GM12865 (cell line): ENCODE results near the gene CEP89.

Experiments used
- DNase-seq: peaks from one replicate; pipeline ENCODE4 v3.0.0; 2010; ENCODE audit warnings: low read depth
- H3K4me3 ChIP-seq: 2 replicates; pipeline ENCODE4 v1.5.1; 2011; ENCODE audit warnings: mild to moderate bottlenecking, low read depth, low read length, control low read depth
- TF ChIP-seq, protein P1 (sequence below): IDR thresholded peaks from 2 replicates; pipeline ENCODE4 v1.5.1; 2011; ENCODE audit warnings: low read length, control low read depth, low read depth, inconsistent platforms; ENCODE audit not compliant: insufficient read depth; ENCODE audit errors: missing control alignments

CEP89 gene

DNA sequence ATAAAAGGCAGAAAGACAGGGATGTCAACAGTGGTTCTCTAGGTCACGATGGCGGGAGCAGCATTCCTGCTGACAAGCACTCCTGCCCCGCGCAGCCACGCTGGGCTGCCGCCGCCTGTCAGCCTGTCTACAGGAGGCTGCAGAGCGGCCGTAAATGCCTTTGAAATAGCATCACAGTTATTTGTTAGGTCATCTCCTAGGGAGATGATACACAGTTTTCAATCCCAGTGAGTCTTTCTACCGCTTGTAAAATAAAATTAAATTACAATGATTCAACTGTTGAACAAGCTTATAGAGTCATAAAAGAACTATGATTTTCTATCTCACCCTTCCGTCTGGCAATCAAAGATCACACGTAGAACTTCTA, 94.9 kb downstream of the CEP89 start:
- no peak for DNase-seq
- TF ChIP-seq, protein P1, sequence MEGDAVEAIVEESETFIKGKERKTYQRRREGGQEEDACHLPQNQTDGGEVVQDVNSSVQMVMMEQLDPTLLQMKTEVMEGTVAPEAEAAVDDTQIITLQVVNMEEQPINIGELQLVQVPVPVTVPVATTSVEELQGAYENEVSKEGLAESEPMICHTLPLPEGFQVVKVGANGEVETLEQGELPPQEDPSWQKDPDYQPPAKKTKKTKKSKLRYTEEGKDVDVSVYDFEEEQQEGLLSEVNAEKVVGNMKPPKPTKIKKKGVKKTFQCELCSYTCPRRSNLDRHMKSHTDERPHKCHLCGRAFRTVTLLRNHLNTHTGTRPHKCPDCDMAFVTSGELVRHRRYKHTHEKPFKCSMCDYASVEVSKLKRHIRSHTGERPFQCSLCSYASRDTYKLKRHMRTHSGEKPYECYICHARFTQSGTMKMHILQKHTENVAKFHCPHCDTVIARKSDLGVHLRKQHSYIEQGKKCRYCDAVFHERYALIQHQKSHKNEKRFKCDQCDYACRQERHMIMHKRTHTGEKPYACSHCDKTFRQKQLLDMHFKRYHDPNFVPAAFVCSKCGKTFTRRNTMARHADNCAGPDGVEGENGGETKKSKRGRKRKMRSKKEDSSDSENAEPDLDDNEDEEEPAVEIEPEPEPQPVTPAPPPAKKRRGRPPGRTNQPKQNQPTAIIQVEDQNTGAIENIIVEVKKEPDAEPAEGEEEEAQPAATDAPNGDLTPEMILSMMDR = no peak
- no peak overlapping the region for H3K4me3 ChIP-seq

DNA sequence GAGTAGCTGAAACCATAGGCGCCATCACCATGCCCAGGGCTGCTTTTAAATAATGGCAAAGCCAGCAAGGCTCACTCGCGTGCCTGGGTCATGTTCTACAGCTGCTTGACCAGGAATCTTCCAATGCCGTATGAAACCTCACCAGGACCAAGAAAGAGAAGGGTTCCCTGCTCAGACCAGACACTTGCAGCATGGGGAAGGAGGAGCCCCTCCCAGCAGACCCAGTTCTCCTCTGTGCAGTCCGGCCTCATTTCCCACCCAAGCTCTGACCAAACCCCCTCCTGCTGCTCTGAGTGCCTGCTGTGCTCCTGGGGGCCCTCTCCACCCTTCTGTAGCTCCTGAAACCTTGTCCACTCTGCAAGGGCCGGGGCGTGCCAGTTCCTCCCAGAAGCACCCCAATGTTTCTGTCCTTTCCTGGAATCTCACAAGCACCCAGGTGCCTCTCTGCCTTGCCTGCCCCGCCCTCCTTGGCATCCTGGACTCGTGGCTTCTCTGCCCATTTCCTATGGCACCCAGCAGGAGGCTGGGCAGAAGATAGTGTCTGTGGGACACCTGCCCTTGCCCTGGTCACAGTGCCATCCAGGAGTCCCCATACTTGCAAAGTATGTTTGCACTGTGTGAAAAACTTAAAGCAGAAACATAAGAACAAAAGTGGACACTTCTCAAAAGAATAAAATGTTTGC, 95.4 kb downstream of the CEP89 start:
- no peak for DNase-seq
- no peak overlapping the region for H3K4me3 ChIP-seq
- TF ChIP-seq, protein P1 = no peak

DNA sequence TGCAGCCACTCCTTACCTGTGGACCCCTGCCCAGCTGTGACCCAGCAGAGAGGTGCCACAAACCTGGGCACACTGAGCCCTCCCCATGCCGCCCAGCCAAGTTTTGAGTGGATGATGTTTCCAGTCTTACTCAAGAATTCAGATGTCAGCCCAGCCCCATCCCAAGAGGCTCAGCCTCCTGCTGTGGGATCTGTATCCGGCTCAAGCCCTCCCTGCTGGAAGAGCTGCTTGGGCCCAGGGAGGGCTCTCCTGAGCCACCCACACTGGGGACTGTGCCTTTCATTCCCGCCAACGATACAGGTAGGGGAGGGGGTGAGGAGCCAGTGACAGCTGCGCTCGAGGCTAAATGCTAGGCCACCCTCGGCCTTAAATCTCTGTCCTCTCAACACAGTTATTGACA, 96.3 kb downstream of the CEP89 start:
- no peak overlapping the region for H3K4me3 ChIP-seq
- DNase-seq = no peak
- TF ChIP-seq, protein P1 = no peak

DNA sequence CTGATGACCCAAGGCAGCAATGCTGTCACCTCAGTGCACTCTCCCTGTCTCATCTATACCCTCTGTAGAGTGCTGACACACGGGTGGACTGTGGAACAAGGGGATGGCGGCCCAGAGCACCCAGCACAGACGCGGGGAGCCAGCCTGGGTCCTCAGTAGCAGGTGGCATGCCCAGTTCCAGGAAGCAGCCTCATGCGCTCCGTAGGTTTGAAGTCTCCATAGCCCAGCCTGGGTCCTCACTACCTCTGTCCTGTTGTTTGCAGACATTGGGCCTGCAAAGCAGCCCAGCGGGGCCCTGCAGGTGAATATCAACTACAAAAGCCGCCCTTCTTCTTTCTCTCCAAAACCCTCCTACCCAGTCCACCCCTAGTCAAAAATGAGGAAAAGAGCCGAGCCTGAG, 97.2 kb downstream of the CEP89 start:
- TF ChIP-seq, protein P1 = no peak

DNA sequence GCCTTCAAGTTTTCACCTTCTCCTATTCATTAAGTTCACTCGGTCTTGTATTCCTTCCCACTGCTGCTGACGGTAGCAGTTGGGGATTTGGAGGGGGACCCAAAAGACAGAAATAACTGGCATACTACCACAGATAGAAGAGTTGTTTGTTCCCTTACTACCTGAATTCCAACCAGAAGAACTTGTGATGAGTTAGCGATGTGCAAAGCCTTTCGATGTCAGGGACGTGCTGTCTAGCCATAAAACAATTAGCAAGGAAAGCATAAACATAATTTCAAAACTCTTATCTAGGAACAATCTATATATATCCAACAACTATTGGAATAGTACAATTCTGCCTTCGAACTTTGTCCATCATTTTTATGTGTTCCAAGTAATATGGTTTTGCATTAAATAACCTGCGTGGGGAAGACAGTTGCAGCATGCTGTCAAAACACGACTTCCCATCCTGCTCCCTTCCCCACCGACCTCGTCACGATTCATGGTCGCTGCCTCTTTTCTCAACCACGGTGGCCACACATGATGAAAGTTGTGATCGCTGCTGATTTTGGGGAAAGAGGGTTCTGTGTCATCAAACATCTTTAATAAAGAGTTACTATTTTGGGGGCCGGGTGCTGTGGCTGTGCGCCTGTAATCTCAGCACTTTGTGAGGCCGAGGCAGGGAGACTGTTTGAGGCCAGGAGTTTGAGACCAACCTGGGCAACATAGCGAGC, 98.4 kb downstream of the CEP89 start:
- no peak for DNase-seq
- no peak overlapping the region for H3K4me3 ChIP-seq
- TF ChIP-seq, protein P1 = no peak

More for the DNA sequence above, 97.2 kb downstream of the CEP89 start:
- no peak for DNase-seq
- no peak overlapping the region for H3K4me3 ChIP-seq

DNA sequence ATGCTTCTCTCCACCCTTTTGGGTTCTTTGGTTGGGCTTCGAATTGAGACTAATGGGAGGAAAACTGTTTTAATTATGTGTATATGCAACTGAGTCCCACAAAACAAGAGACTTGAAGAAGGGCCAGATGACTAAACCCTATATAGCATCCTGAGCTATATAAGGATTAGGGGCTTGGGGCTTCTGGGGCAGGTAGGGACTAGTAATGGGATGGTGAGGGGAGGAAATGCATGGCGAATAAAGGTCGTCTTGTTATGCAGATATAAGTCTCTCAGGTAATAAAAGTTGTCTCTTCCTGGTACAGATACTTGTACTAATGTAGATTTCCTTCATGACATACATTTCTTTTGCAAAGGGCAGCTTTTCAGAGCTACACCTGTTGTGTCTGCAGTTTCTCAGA, 99.4 kb downstream of the CEP89 start:
- DNase-seq = no peak
- TF ChIP-seq, protein P1 = no peak
- no peak overlapping the region for H3K4me3 ChIP-seq
